HepG2 (cell line): Measurements from ENCODE around the gene CCDC192. TPM values are rescaled to one million over a fixed set of nuclear protein-coding genes. Genes with fewer than 3 reads are reported as not detected.

Experiments
- CREB3 ChIP-seq: sonication (generic); formaldehyde crosslinking; IDR thresholded peaks from 2 replicates; pipeline ENCODE4 v1.5.0; 2020; ENCODE audit warnings: missing genetic modification reagents
- DNMT1 ChIP-seq: sonication (generic); formaldehyde crosslinking; IDR thresholded peaks from 2 replicates; pipeline ENCODE4 v1.5.1; 2020; ENCODE audit warnings: mild to moderate bottlenecking, missing genetic modification reagents
- RAD21 ChIP-seq: fragments of 450-650 bp; formaldehyde crosslinking; IDR thresholded peaks from 2 replicates; pipeline ENCODE4 v1.5.0; 2020; ENCODE audit warnings: mild to moderate bottlenecking
- SIX4 ChIP-seq: sonication (generic); formaldehyde crosslinking; IDR thresholded peaks from 2 replicates; pipeline ENCODE4 v1.4.0; 2020; ENCODE audit warnings: missing genetic modification reagents
- TBX2 ChIP-seq: sonication (generic); formaldehyde crosslinking; IDR thresholded peaks from 2 replicates; pipeline ENCODE4 v1.5.0; 2020; ENCODE audit warnings: missing genetic modification reagents, mild to moderate bottlenecking, borderline replicate concordance
- TRIM24 ChIP-seq: sonication (generic); formaldehyde crosslinking; IDR thresholded peaks from 2 replicates; pipeline ENCODE4 v1.8.0; 2022; ENCODE audit warnings: mild to moderate bottlenecking, missing genetic modification reagents
- ZFP91 ChIP-seq: sonication (generic); formaldehyde crosslinking; IDR thresholded peaks from 2 replicates; pipeline ENCODE4 v1.9.0; 2022; ENCODE audit warnings: missing genetic modification reagents, mild to moderate bottlenecking, borderline replicate concordance
- ZHX2 ChIP-seq, 2 experiments: sonication (generic) in 1 of 2; formaldehyde crosslinking in 1 of 2; IDR thresholded peaks; 2 replicates each; pipeline versions ENCODE4 v1.6.1 to v1.9.0; 2014 to 2022; ENCODE audit warnings: antibody characterized with exemption in 1 of 2, borderline replicate concordance in 1 of 2, inconsistent platforms in 1 of 2, low read depth in 1 of 2, missing genetic modification reagents in 1 of 2
- ZNF124 ChIP-seq: sonication (generic); formaldehyde crosslinking; IDR thresholded peaks from 2 replicates; pipeline ENCODE4 v1.4.0; 2020; ENCODE audit warnings: missing genetic modification reagents
- ZNF136 ChIP-seq: sonication (generic); formaldehyde crosslinking; IDR thresholded peaks from 2 replicates; pipeline ENCODE4 v1.8.1; 2022; ENCODE audit warnings: low read depth, mild to moderate bottlenecking, moderate library complexity, missing genetic modification reagents
- ZNF546 ChIP-seq: sonication (generic); formaldehyde crosslinking; conservative IDR thresholded peaks from 2 replicates; pipeline ENCODE4 v1.8.1; 2023; ENCODE audit warnings: mild to moderate bottlenecking, missing genetic modification reagents
- ZNF552 ChIP-seq: sonication (generic); formaldehyde crosslinking; IDR thresholded peaks from 2 replicates; pipeline ENCODE4 v1.9.0; 2022; ENCODE audit warnings: missing genetic modification reagents, mild to moderate bottlenecking, borderline replicate concordance
- ZNF713 ChIP-seq: sonication (generic); formaldehyde crosslinking; IDR thresholded peaks from 2 replicates; pipeline ENCODE4 v1.4.0; 2020; ENCODE audit warnings: mild to moderate bottlenecking, missing genetic modification reagents
- ZNF788 ChIP-seq: sonication (generic); formaldehyde crosslinking; IDR thresholded peaks from 2 replicates; pipeline ENCODE4 v1.5.0; 2020; ENCODE audit warnings: mild to moderate bottlenecking, missing genetic modification reagents, borderline replicate concordance
- ZNF83 ChIP-seq: sonication (generic); formaldehyde crosslinking; IDR thresholded peaks from 2 replicates; pipeline ENCODE4 v1.4.0; 2020; ENCODE audit warnings: missing genetic modification reagents, mild to moderate bottlenecking, borderline replicate concordance
- ZNF883 ChIP-seq: sonication (generic); formaldehyde crosslinking; IDR thresholded peaks from 2 replicates; pipeline ENCODE4 v1.5.1; 2020; ENCODE audit warnings: mild to moderate bottlenecking, missing genetic modification reagents; ENCODE audit errors: not compliant biosample characterization
- ZSCAN5A ChIP-seq: sonication (generic); formaldehyde crosslinking; IDR thresholded peaks from 2 replicates; pipeline ENCODE4 v1.8.0; 2022; ENCODE audit warnings: mild to moderate bottlenecking, missing genetic modification reagents, borderline replicate concordance
- polyA plus RNA-seq, 8 experiments: library from polyadenylated mRNA; depleted of rRNA in 3 of 8; stranded (reverse) in 7 of 8; unstranded in 1 of 8; fragments of >200 nt; fragmentation: Illumina TruSeq in 4 of 8; extraction: Trizol in 4 of 8; gene quantifications; 2 replicates each; pipeline versions ENCODE4 v1.2.1 to v1.2.3, GENCODE V29; 2011 to 2016; ENCODE audit warnings: low read depth in 4 of 8, missing spikeins in 1 of 8, mixed read lengths in 1 of 8; ENCODE audit not compliant: insufficient read depth in 1 of 8
- total RNA-seq, 5 experiments: library from RNA; depleted of rRNA; stranded (reverse); fragments of >200 nt; fragmentation: Illumina TruSeq; extraction: Trizol; gene quantifications; 2 replicates each; pipeline ENCODE4 v1.2.3, GENCODE V29; 2016; ENCODE audit warnings: low read depth in 1 of 5

CCDC192 gene
- total and polyA plus RNA-seq, 2 of the 13 experiments (the other 11 are each of a cell fraction or from before 2014, with no cell fraction given) = not detected

- TF ChIP-seq ZSCAN5A (CRISPR knock-in tag) = no peak
- no peak for TF ChIP-seq RAD21
- no peak for TF ChIP-seq ZNF713 (CRISPR knock-in tag)
- no peak for TF ChIP-seq SIX4
- TF ChIP-seq ZFP91 (CRISPR knock-in tag) = no peak
- TF ChIP-seq ZNF788 (CRISPR knock-in tag) = no peak
- no peak for TF ChIP-seq ZHX2 (IDR thresholded peaks at IDR 0.05; ENCODE audit: low read depth)
- no peak for TF ChIP-seq ZHX2 (CRISPR knock-in tag; IDR thresholded peaks at IDR 0.05; ENCODE audit: borderline replicate concordance)
- TF ChIP-seq TRIM24 (CRISPR knock-in tag) = no peak
- no peak for TF ChIP-seq ZNF552 (CRISPR knock-in tag)
- TF ChIP-seq ZNF124 = no peak
- TF ChIP-seq ZNF83 (CRISPR knock-in tag) = no peak
- no peak for TF ChIP-seq ZNF136 (CRISPR knock-in tag)
- TF ChIP-seq TBX2 (CRISPR knock-in tag) = peak; percentile 92
- no peak for TF ChIP-seq ZNF883
- no peak for TF ChIP-seq DNMT1 (CRISPR knock-in tag)
- TF ChIP-seq CREB3 = no peak
- no peak for TF ChIP-seq ZNF546 (CRISPR knock-in tag)
Observed at GRCh38 chr5:127934791-127935256, 231.6 kb downstream of the CCDC192 start (continued).
